COLO829 (cell line): ENCODE data around the gene ABCD3.
"Not testable (repeated sequence)": the region's sequence is repeated elsewhere in the genome, so short reads cannot be mapped to it uniquely, and the experiment has no call there.

Experiments used
- DNase-seq: peaks from one replicate; pipeline ENCODE4 v3.0.0; 2012; ENCODE audit warnings: low spot score

ABCD3 gene

DNA sequence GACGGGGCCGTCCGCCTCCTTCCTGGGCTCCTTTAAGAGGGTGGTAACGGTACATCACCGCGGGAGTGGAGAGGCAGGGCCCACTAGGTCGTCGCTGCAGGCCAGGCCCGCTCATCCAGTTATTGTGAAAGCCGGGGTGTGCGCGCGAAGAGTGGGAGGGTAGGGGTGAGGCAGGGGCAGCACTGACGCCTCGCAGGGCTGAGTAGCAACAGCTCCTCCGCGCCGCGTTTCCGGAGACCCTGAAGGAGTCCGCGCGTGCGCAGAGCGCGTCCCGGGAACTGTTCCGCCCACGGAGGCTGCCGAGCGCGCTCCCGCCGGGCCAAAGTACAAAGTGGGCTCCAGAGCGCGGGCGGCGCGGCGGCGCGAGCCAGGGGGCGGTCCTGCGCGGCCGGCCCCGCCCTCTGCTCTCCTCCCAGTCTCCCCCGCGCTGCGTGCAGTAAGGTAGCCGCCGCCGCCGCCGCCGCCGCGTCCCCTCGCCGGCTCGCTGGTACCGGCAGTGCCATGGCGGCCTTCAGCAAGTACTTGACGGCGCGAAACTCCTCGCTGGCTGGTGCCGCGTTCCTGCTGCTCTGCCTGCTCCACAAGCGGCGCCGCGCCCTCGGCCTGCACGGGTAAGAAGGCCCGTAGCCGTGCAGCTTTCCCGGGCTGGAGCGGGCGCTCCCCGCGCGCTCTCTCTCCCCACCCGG lies at the start of gene ABCD3:
ABCD3 (plus strand) TSS at position 412 of the 686 bp plus-strand sequence; CDS start at position 502, 90 bp downstream.
- DNase-seq, result peak; percentile 75

DNA sequence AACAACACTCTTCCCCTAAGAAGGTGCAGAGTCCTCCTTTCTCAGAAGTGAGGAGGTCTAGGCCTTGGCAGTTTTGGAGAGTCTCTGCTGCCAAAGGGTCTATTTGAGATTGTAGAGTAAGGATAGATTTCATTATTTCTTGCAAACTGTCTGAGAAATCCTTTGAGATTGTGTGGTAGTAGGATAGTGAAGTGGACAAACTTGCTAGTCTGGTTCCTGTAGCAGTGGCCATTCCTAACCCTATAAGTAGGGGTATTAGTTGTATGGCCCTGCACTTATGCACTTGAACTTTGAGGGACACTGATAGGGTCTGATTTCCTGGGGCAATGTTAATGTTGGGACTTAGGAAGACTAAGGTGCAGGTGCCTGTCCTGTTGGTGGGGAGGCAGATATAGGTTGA lies 45.4 kb upstream of the ABCD3 start:
- not testable (repeated sequence) for DNase-seq

DNA sequence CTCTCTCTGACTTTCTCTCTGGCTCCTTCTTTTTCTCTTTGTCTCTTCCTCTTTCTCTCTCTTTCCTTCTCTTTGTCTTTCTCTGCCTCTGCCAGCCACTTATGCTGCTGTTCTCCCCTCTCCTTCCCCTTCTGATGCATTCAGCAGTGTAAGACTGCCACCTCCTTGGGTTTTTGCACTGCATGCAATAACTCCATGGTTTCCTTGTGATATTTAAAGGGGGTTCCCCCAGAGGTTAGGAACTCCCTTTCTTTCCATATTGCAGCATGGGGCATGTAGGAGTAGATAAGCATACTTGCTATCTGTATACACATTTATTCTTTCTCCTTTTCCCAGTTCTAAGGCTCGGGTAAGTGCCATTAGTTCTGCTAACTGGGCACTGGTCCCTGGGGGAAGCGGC lies 44.9 kb upstream of the ABCD3 start:
- DNase-seq, result not testable (repeated sequence)

DNA sequence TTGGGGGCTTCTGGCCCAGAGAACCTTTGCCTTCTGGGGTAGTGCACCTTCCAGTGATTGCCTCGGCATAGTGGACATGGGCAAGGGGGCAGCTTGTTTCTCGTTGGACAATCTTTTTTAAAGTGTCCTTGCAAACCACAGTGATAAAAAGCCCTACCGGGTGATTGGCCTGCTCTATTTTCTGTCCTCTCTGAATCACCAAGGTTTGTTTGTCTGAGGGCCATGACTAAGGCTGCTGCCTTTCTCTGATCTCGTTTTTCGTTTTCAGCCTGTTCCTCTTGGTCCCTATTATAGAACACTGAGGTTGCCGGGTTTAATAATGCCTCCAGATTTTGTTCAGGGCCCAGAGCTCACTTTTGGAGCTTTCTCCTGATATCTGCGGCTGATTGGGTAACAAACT lies 42.5 kb upstream of the ABCD3 start:
- not testable (repeated sequence) for DNase-seq

DNA sequence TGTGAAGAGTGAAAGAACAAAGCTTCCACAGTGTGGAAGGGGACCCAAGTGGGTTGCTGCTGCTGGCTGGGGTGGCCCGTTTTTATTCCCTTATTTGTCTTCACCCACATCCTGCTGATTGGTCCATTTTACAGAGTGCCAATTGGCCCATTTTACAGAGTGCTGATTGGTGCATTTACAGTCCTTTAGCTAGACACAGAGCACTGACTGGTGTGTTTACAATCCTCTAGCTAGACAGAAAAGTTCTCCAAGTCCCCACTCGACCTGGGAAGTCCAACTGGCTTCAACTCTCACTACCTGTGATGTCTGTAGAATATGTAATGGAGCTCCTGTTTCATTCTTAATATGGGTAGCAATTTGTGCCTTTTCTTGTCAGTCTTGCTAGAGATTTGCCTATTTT lies 39.7 kb upstream of the ABCD3 start:
- DNase-seq, result not testable (repeated sequence)

DNA sequence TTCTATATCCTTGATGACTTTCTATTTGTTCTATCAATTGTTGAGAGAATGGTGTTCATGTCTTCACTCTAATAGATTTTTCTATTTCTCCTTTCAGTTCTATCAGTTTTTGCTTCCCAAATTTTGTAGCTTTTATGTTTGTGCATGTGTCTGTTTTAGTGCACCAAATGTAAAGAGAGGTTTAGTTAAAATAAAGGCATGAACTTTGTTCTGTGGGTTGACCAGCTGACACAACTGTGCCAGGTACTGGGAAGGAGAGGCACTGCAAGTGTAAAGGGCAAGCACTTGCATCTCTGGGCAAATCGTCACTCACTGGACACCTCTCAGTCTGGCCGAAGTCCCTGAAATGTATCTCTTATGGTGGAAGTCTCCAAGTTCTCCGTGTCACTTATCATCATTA lies 38.6 kb upstream of the ABCD3 start:
- no peak for DNase-seq

DNA sequence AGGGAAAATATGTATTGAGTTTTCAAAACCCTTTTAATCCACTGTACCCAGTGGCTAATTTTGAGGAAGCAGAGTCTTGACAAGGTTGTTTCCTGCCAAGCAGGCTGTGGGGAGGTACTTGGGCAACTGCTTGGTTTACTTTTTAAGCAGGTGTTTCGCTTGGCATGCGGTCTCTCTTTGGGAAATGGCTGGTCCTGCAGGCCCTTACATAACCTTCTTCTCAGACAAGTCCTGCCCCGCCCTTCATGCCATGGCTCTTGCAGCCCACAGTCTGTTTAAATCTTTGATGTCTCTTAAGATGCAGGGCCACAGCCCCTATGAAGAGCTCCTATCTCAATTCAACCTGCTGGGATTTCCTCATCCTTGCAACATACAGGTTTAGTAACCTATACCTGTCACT lies 36.0 kb upstream of the ABCD3 start:
- no peak for DNase-seq

DNA sequence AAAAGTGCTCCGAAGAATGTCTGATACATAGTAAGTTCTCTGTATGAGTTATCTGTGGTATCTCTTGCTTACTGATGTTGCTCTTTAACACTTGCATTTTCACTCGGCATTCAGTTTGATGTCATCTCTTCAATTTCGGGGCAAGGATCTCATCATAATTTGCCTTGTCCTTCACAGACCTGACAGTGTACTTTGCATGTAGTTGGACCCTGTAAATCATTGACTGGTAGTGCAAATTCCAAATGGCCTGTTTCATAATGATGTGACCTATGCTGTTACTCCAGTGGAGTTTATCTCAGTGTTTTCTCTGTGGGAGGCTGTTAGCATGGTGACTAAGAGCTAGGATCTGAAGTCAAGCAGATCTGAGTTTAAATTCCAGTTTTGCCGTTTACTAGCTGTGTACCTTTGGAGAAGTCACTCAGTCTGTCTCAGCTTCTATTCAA lies 34.2 kb upstream of the ABCD3 start:
- DNase-seq, result no peak

DNA sequence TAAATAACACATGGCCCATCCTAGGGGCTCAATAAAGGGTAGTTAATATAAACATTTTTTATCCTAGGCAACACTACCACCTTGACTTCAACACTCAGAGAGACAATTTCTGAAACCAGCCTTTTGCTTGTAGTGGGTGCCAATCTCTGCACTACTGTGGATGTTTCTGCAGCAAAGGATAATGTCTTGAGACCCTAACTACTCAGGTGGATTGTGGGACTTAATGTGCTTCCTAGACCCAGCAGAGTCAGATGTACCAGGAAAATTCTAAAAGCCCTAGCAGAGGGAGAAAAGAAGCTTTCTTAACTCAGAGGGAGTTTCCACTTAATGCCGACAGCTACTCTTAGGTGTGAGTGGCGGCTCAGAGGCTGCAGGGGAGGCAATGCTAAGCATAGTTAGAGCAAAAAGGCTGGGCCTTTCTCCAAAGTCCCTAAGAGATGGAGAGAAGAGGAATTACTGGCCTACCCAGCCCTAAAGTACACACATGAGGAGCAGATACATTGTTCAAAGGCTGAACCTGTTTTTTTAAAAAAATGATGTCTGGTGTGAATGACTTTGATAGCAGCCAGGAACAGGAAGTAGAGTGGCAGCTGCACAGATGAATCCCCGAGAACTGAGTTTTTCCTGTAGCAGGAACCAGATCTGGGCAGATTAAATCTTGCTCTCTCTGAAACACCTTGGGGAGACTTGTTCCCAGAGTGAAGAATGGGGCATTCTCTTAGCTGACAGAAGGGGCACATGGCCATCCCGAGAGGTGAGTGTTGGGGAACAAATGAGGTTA lies 33.5 kb upstream of the ABCD3 start:
- no peak for DNase-seq

DNA sequence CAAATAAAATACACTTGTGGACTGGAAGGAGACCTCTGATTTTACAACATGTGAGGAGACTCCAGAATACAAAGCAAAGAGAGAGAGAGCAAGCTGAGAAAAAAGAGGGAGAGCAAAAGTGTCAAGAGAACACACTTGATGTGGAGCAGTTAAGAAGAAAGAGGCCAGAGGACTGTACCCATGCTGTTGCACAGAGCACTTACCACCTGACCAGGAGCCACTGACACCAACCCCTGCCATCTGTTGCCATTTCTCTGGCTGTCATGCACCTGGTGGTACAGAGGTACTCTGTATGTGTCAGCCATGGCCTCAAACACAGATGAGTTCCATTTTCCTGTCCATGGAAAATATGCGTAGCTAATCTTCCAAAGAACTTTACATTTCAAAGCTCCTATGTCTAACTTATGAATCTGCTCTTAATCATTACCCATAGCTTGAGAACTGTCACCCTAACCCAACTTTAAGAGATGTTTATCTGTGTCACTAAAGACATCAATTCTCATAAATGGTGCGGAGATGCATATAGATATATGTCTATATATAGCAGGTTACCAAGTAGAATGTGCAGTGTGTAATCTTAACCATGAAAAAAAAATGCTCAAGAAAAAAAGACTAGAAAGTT lies 32.8 kb upstream of the ABCD3 start:
- DNase-seq, result no peak

DNA sequence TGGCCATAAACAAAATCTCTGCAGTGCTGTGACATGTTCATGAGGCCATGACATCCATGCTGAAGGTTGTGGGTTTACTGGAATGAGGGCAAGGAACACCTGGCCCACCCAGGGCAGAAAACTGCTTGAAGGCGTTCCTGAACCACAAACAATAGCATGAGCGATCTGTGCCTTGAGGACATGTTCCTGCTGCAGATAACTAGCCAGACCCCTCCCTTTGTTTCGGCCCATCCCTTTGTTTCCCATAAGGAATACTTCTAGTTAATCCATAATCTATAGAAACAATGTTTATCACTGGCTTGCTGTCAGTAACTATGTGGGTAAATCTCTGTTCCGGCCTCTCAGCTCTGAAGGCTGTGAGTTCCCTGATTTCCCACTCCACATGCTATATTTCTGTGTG lies 28.9 kb upstream of the ABCD3 start:
- no peak for DNase-seq

DNA sequence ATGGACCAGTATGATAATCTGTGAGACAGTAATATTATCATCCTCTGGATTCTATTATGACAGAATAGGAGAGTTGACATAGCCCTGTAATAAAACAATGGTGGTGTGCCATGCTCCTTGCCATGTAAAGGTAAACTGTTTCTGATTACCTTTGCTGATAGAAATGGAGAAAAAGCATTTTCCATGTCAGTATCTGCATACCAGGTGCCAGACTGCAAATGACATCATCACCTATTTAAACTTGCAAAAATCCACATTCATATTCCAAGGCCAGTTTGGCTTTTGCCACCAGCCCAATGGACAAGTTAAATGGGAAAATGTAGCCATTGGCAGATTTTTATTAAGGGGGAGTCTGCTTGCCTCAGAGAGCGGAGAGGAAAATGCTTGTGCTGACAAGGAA lies 23.9 kb upstream of the ABCD3 start:
- no peak for DNase-seq

DNA sequence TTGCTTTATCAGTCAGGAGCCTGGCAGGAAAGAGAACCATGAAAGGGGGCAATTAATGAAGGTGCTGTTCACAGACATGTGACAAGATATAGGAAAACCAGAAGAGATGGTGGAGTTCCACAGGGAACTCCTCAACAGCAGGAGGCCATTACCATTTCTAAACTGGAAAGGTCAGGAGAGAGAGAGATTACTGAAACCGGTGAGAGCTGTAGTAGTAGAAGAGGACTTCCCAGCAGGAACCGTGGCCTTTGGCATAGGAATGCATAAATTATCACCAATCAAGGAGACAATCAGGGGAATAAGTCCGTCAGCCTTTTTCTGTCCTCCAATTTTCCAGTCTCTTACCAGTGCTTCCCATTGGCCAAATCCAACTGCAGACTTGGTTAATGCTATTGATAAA lies 23.0 kb upstream of the ABCD3 start:
- DNase-seq, result no peak

DNA sequence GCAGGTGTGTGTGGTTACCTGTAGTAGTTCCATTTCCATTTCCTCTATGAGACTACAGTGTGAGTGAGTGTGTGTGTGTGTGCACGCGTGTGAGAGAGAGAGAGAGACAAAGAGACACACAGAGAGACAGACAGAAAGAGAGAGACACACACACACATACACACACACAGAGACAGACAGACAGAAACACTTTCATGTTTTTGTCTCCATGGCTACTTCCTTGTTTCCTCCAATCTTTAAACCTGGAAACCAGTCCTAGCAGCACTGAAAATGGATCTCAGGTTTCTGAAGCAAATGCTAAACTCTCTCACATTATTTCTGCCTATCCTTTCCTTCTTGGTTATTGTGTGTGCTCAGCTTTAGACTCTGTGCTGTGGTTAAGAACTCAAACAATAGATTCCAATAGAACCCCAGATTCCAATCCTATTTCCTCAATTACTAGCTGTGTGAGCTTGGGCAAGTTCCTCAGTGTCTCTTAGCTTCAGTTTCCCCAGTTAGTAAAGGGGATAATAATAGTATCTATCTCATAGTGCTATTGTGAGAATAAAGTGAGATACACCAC lies 22.4 kb upstream of the ABCD3 start:
- DNase-seq, result no peak

DNA sequence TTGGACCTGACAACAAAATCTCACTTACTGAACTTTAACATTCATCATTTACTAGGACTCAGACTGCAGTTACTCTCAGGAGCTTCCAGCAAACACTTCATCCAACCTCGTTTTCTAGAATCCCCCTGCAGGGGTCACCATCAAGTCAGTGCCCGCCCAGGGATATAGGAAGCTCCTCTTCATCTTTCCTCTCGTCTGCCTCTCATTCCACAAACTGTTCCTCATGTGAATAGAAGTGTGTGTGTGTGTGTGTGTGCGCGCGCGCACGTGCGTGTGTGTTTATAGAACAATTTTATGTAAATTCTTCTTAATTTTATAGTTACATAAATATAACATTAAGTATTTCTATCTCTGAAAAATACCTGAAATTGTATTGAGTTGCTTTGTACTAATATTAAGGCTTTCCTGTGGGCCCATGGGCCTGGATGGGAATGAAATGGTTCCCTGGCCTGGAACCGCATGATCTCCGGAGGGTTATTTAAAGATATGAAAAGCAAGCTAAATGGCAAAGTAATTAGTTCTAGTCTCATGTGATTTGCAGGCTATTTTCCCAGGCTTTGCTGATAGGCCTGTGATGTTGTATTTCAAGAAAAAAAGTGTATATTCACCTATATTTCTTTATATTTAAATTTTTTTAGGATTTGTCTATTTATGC lies 21.7 kb upstream of the ABCD3 start:
- DNase-seq, result no peak

DNA sequence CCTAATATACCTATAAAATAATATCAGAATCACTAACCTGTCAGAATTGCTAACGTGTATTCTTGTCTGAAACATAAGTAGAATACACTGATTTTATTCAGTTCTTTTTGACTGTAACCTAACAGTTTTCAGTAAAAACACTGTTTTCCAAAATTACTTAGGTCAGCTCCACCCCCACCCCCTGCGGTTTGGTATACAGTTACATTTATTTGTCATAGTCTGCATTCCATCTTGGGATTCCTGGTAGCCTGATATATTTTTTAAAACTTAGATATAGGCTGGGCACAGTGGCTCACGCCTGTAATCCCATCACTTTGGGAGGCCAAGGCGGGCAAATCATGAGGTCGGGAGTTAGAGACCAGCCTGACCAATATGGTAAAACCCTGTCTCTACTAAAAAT lies 19.8 kb upstream of the ABCD3 start:
- no peak for DNase-seq

DNA sequence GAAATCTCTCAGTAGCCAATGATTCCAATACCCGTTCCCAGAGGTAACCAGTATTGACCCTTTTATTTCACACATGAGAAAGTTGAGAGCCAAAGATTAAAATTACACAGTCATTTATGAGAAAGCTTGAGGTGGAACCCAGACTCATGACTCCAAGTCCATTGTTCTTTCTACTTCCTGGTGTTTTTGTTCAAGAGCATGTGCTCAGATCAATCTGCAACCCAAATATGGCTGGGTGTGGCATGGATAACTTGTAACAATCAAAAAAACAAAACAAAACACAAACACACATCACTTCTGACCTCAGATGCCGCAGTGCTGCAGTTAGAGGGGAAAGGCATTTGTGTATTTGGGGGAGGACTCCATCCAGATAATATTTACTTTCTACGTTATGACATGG lies 18.7 kb upstream of the ABCD3 start:
- DNase-seq, result no peak

DNA sequence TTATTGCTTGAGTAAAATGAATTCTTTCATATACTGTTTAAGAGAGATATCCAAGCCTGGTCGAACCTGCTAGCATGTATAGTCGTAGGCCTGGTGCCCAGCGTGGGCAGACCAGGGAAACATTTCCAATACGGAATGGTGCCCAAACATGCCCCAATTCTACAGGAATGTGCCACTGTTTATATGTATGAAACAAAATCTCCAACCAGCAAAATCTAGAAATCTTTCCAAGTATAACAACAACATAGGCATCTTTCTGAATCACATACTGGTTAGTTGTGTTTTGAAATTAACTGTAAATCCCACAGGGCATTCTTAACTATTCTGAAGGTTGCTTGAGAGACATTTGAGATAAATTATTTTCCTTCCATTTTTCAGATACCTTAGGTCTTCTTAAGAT lies 17.0 kb upstream of the ABCD3 start:
- DNase-seq, result no peak

DNA sequence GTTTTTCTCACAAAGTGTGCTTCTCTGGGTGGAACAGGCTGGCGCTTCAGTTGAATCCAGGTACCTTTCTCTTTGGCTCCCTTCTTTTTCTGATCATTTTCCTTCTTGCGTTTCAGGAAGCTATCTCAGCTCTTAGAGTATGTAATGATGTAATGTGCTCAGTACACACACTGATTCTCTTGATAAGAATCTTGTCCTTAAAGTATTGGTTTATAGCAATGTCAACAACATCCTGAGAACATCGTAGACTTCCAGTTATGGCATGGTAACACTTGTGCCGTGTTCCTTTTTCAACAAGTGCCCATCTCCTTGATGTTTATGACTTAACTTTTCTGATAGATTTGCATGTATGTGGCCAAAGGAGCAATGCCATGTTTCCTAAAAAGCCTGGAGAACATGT lies 11.7 kb upstream of the ABCD3 start:
- no peak for DNase-seq

DNA sequence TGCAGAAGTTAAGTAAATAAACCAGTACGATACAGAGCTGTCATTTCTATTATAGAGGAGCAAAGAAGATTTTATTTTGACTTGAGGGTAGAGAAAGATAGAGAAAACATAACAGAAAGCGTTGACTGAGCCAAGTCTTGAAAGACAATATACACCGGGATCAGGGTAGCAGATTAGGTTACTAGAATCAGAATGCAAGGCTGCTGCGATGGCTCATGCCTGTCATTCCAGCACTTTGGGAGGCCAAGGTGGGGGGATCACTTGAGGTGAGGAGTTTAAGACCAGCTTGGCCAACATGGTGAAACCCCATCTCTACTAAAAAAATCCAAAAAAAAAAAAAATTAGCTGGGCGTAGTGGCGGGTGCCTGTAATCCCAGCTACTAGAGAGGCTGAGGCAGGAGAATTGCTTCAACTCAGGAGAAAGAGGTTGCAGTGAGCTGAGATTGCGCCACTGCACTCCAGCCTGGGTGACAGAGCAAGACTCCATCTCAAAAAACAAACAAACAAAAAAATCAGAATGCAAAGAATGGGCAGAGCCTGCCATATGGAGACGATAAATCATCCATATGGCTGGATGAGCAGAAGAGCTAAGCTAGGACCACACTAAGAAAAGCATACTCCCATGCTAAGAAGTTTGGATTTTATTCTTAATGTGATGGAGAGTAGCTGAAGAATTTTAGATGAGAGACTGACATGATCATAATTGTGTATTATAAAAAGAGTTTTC lies 9.9 kb upstream of the ABCD3 start:
- no peak for DNase-seq

DNA sequence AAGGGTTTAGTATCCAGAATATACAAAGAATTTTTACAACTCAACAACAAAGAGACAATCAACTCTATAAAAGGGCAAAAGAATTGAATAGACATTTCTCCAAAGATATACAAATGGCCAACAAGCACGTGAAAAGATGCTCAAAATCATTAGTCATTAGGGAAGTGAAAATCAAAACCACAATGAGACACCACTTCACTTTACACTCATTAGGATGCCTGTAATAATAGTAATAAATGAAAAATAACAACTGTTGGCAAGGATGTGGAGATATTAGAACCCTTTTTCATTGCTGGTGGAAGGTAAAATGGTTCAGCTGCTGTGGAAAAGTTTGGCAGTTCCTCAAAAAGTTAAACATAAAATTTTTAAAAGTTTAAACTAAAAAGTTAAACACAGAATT lies 7.0 kb upstream of the ABCD3 start:
- no peak for DNase-seq

DNA sequence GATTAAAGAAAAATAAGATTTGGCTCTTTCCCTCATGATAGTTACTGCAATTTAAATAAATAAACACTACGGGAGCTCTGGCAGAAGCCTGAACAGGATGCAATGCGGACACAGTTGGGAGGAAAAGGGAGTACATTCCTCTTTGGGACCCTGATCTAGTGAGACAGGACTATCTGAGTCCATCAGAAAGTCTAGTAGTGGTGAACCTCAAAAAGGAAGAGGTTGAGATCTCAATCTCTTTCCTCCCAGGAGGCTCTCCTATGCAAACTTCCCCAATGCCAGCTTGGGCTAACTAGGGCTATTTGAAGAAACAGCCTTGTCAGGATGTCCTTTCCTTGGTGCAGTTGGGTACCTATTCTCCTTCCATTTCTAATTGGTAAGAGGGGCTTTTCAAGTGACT lies 4.9 kb upstream of the ABCD3 start:
- DNase-seq, result no peak
